ENCODE measurements around the gene CREBRF.
"Not testable (repeated sequence)": the region's sequence is repeated elsewhere in the genome, so short reads cannot be mapped to it uniquely, and the experiment has no call there.

CREBRF gene

GRCh38 chr5:173015192-173015591 is 41.0 kb upstream of the CREBRF start:
- TF ChIP-seq CTCF (conservative IDR thresholded peaks at IDR 0.05; ENCODE audit: low read depth, low read length): no peak
- DNase-seq (ENCODE audit: low read depth): no peak
- no peak overlapping the region for H3K4me3 ChIP-seq (ENCODE audit: low read depth, low read length)

GRCh38 chr5:173015598-173016455 is 40.3 kb upstream of the CREBRF start:
- H3K4me3 ChIP-seq (ENCODE audit: low read depth, low read length): no peak overlapping the region
- TF ChIP-seq CTCF (conservative IDR thresholded peaks at IDR 0.05; ENCODE audit: low read depth, low read length): no peak
- no peak for DNase-seq (ENCODE audit: low read depth)

GRCh38 chr5:173016598-173017046 is 39.5 kb upstream of the CREBRF start:
- H3K4me3 ChIP-seq (ENCODE audit: low read depth, low read length): no peak overlapping the region
- DNase-seq (ENCODE audit: low read depth): peak; percentile 75
- no peak for TF ChIP-seq CTCF (conservative IDR thresholded peaks at IDR 0.05; ENCODE audit: low read depth, low read length)

- DNase-seq (ENCODE audit: low read depth); H3K4me3 ChIP-seq (ENCODE audit: low read depth, low read length): not testable (repeated sequence)
Observed at GRCh38 chr5:173017087-173017486, 39.1 kb upstream of the CREBRF start.

- TF ChIP-seq CTCF (conservative IDR thresholded peaks at IDR 0.05; ENCODE audit: low read depth, low read length): no peak
- H3K4me3 ChIP-seq (ENCODE audit: low read depth, low read length): no peak overlapping the region
- DNase-seq (ENCODE audit: low read depth): no peak
Observed at GRCh38 chr5:173018358-173018757, 37.8 kb upstream of the CREBRF start.

- DNase-seq (ENCODE audit: low read depth): no peak
- H3K4me3 ChIP-seq (ENCODE audit: low read depth, low read length): no peak overlapping the region
- TF ChIP-seq CTCF (conservative IDR thresholded peaks at IDR 0.05; ENCODE audit: low read depth, low read length): no peak
Observed at GRCh38 chr5:173020154-173020581, 36.0 kb upstream of the CREBRF start.

GRCh38 chr5:173020643-173021042 is 35.5 kb upstream of the CREBRF start:
- no peak for TF ChIP-seq CTCF (conservative IDR thresholded peaks at IDR 0.05; ENCODE audit: low read depth, low read length)
- no peak overlapping the region for H3K4me3 ChIP-seq (ENCODE audit: low read depth, low read length)
- DNase-seq (ENCODE audit: low read depth): peak; percentile 49
